ENCODE data around the gene SLFN12L. TPM values are rescaled to one million over a fixed set of nuclear protein-coding genes. Genes with fewer than 3 reads are reported as not detected.

The SLFN12L gene
- total and polyA plus RNA-seq, 9 donors, result 0.23 to 1.2 (median 0.79) TPM

- Histone ChIP-seq H3K4me3 (no peak overlapping the region), H3K9me3 (peaks cover 0 to 3% of the 10 kb centered on the region in 2 donors), H3K36me3 (no peaks in the 10 kb centered on the region), H3K4me1 (ENCODE audit: insufficient read depth) (no peaks in the 10 kb centered on the region), H3K27ac (no peak overlapping the region), H3K27me3 (no peaks in the 10 kb centered on the region)
- TF ChIP-seq CTCF (IDR thresholded peaks at IDR 0.05), result no peak
- no peak for TF ChIP-seq POLR2A (IDR thresholded peaks at IDR 0.05)
- TF ChIP-seq EP300 (IDR thresholded peaks at IDR 0.05), result no peak
- intact Hi-C loops (cut with DNase I), result no loop called here
- no peak for DNase-seq
- WGBS, 3 donors, result 17 to 23% (median 21%) methylated on average over 30 of the region's 30 CpGs
Observed at GRCh38 chr17:35496451-35497290, 40.8 kb downstream of the SLFN12L start.

GRCh38 chr17:35493040-35493439, 44.4 kb downstream of the SLFN12L start:
- peaks cover 0 to 13% of the 10 kb centered on the region in 2 donors for H3K9me3 ChIP-seq

GRCh38 chr17:35491417-35491816, 46.1 kb downstream of the SLFN12L start:
- no peak overlapping the region for H3K4me3 ChIP-seq
- TF ChIP-seq CTCF (IDR thresholded peaks at IDR 0.05), result no peak
- TF ChIP-seq POLR2A (IDR thresholded peaks at IDR 0.05), result no peak
- TF ChIP-seq EP300 (IDR thresholded peaks at IDR 0.05), result no peak
- no peaks in the 10 kb centered on the region for H3K27me3 ChIP-seq
- intact Hi-C loops (cut with DNase I), result no loop called here
- peaks cover 0 to 13% of the 10 kb centered on the region in 2 donors for H3K9me3 ChIP-seq
- DNase-seq, result no peak
- no peak overlapping the region for H3K27ac ChIP-seq
- WGBS, 3 donors, result 23 to 29% (median 28%) methylated on average over 3 of the region's 3 CpGs
- H3K4me1 ChIP-seq (ENCODE audit: insufficient read depth), result peaks cover 2% of the 10 kb centered on the region
- no peaks in the 10 kb centered on the region for H3K36me3 ChIP-seq

More at GRCh38 chr17:35493040-35493439, 44.4 kb downstream of the SLFN12L start:
- WGBS, 3 donors, result 3 to 16% (median 14%) methylated on average over 2 of the region's 2 CpGs
- Histone ChIP-seq H3K36me3 (no peaks in the 10 kb centered on the region), H3K4me3 (no peak overlapping the region), H3K27ac (no peak overlapping the region), H3K27me3 (no peaks in the 10 kb centered on the region), H3K4me1 (ENCODE audit: insufficient read depth) (peaks cover 2% of the 10 kb centered on the region)
- no peak for TF ChIP-seq CTCF (IDR thresholded peaks at IDR 0.05)
- TF ChIP-seq POLR2A (IDR thresholded peaks at IDR 0.05), result no peak
- TF ChIP-seq EP300 (IDR thresholded peaks at IDR 0.05), result no peak
- intact Hi-C loops (cut with DNase I), result no loop called here
- DNase-seq, result no peak

GRCh38 chr17:35489944-35490343, 47.5 kb downstream of the SLFN12L start:
- intact Hi-C loops (cut with DNase I), result no loop called here
- DNase-seq, result no peak
- H3K4me3 ChIP-seq, result no peak overlapping the region
- no peaks in the 10 kb centered on the region for H3K36me3 ChIP-seq
- no peak overlapping the region for H3K27ac ChIP-seq
- TF ChIP-seq CTCF (IDR thresholded peaks at IDR 0.05) (no peak), POLR2A (IDR thresholded peaks at IDR 0.05) (no peak)
- H3K4me1 ChIP-seq (ENCODE audit: insufficient read depth), result peaks cover 2% of the 10 kb centered on the region
- 9 to 14% (median 13%) methylated on average over 18 of the region's 18 CpGs for WGBS, 3 donors
- no peaks in the 10 kb centered on the region for H3K27me3 ChIP-seq
- H3K9me3 ChIP-seq, result peaks cover 0 to 11% of the 10 kb centered on the region in 2 donors

Measured in ovary (tissue), 9 donors.